ENCODE results near the gene MCAT.

The MCAT gene, protein sequence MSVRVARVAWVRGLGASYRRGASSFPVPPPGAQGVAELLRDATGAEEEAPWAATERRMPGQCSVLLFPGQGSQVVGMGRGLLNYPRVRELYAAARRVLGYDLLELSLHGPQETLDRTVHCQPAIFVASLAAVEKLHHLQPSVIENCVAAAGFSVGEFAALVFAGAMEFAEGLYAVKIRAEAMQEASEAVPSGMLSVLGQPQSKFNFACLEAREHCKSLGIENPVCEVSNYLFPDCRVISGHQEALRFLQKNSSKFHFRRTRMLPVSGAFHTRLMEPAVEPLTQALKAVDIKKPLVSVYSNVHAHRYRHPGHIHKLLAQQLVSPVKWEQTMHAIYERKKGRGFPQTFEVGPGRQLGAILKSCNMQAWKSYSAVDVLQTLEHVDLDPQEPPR

DNA sequence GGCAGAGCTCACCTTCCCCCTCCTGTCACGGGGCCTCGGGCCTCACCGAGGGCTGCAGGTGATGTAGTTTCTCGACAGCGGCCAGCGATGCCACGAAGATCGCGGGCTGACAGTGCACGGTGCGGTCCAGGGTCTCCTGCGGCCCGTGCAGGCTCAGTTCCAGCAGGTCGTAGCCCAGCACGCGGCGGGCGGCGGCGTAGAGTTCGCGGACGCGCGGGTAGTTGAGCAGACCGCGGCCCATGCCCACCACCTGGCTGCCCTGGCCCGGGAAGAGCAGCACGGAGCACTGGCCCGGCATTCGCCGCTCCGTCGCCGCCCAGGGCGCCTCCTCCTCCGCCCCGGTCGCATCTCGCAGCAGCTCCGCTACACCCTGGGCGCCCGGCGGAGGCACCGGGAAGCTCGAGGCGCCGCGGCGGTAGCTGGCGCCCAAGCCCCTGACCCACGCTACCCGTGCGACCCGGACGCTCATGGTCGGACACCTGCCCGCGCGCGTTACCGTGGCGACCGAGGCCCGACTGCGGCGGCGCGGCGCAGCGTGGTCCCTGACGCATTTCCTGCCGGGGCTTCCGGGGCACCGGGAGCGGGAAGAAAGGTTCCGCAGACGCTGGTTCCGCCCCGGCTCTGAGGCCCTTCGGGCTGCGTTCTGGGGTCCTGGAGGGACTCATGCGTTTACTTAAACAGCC lies at the start of gene MCAT:
Gene MCAT (minus strand): TSS at position 519 of the 683 bp plus-strand sequence. CDS start 50 bp downstream, at position 469.
- peak; percentile 82 for DNase-seq

DNA sequence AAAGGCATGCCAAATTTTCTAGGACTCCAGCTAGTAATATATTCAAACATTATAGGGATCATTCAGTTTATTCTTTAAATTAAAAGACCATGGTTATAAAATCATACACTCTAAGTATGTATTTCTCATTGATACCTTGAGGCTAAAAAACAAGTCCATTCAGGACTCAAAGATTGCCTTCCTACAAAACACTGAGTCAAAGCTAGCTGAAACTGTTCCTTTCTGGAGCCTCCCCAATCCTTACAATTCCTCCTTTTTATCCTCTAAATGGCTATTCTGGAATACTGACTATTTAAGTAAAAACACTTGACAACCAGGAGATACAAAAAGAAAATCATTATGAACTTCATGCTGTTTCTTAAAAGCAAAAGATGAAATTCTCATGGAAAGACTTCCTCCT lies 48.6 kb upstream of the MCAT start:
- no peak for DNase-seq

DNA sequence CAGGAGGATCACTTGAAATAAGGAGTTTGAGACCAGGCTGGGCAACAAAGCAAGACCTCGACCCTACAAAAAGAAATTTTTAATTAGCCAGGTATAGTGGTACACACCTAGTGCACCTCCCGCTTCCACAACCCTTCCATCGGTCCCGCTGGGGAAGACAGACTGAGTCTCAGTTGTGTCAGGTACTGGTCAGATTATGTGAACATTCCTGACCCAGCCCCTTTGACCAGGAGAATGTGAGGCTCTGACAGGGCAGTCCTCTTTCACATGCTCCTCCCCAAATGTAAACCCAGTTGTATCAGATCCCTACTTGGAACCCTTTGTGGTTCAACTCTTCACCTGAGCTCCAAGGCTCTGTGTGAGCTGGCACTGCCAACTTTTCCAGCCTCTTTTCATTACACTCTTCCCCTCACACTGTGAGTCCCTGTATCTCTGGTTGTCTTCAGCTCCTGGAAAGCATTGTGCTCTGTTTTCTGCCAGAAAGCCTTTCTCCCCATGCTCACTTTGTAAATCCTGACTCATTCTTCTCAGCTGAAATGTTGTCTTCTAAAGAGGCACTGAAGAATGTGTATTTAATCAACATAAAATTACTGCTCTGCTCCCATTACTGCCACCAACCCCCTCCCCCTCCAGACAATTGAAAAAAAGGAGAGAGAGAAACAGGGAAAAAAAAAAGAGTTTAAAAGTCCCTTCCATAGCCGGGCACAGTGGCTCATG lies 45.8 kb upstream of the MCAT start:
- DNase-seq, result no peak

DNA sequence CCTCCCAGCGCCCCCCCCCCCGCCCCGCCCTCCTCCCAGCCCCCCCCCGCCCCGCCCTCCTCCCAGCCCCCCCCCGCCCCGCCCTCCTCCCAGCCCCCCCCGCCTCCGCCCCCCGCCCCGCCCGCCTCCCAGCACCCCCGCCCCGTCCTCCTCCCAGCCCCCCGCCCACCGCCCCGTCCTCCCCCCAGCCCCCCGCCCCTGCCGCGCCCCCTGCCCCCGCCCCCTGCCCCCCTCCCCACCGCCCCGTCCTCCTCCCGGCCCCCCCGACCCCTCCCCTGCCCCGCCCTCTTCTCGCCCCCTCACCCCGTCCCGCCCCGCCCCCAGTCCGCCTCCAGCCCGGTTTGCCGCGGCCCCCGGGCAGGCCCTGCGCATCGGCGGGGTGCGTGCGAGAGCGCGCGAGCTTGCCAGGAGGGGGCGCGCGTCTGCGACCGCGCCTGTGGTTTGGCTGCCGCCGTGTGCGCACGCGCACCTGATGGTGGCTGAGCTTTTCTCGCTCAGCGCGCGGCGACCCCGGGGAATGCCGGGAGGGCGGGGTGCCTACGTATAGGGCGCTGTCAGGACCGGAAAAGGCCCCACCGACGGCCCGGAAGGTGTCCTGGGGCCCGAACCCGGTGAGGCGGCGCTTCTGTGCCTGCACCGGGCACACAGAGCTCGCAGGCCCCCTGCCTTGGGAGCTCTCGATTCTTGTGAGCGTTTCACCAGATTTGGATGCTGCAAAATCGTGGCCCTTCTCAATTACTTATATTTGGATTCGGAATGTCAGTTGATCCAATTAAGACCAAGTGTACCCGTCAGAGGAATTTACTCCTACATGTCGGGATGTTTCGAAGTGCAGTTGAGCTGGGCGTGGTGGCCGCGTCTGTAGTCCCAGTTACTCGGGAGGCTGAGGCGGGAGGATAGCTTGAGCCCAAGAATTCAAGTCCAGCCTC lies 44.2 kb upstream of the MCAT start:
- DNase-seq, result peak; percentile 98

DNA sequence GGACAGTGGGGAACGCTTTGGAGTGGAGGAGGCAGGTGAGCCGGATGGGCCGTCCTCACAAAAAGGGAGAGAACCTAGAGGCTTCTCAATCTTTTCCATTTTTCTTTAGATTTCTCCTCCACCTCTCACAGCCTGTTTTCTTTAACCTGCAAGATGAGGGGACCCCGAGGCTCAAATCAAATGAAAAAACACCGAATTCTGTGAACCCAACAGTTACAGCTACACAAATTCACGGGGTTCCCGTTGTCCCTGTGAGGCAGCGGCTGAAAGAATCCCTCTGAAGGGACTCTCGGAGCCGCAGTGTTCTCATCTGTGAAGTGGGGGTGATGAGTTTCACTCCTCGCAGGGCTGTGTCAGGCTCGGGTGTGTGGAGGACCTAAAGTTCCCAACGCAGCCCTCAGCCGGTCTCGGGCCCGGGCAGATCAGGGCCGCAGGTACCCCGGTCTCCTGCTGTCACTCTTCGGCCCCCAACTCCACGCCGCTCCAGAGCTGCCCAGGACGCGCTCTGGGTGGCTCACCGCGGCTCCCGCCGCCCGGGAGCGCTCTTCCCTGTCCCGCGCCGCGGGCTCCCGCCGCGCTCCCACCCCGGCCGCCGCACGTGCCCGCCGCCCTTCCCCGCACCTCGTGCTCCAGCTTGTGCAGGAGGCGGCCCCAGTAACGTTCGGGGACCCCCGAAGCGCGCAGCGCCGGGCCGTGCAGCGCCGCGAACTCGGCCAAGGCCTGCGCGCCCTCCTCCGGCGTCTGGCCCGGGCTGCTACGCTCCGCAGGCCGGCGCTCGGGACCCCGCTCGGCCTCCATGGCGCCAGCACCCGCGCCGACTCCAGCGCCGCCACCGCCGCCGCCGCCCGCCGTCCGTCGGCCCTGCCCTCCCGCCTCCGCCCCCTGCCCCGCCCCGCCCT lies 43.3 kb upstream of the MCAT start, which contains the start of gene TTLL12:
Gene TTLL12 (minus strand): TSS at position 863 of the 899 bp plus-strand sequence. CDS start 65 bp downstream, at position 798.
- DNase-seq, result peak; percentile 69

DNA sequence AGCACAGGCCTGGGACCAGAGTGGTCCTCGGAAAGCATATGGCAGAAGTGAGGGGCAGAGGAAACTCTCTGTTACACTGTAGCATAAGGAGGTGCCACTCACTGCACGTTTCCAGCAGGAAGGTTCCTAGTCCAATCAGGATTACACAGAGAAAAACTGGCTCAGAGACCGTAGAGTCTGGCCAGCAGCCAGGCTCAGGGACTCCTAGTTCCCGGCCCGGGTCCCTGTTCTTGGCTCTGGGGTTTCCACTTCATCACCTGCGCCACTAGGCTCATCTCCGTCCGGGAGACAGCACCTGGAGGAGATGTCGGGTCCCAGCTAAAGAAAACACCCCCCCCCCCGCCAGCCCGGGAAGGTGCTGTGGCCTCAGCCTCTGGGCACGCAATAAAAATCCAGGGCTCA lies 42.7 kb upstream of the MCAT start:
- DNase-seq, result no peak

DNA sequence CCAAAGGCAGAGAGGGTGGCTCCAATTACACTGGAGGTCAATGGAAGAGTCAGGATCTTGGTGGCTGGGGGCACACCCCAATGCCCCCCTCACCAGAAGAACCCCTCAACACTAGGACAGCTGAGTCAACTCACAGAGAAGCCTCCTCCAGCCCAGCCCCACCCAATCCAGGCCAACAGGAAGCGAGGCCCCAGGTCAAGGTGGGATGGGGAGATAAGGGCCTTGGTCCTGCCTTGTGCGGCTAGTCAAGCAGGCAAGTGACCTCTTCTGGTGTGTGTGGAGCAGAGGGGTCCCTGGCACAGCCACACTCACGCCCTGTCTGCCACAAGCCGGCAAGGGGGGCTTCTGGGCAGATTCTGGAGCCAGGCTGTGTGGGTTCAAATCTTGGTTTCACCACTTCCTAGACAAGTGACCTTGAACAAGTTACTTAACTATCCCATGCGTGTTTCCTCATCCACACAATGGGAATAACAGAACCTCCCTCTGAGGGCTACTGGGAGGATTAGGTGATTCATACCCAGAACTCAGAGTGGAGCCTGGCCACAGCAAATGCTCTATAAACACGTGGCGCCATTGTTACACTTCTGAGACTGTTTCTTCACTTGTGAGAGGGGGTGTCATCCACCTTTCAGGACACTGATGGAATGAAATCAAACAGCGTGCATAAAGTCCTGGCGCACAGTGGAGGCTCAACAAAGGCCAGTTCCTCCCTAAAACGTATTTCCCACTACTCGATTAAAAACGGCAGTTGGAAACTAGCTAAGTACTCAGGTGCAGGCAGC lies 40.5 kb upstream of the MCAT start:
- DNase-seq, result no peak

DNA sequence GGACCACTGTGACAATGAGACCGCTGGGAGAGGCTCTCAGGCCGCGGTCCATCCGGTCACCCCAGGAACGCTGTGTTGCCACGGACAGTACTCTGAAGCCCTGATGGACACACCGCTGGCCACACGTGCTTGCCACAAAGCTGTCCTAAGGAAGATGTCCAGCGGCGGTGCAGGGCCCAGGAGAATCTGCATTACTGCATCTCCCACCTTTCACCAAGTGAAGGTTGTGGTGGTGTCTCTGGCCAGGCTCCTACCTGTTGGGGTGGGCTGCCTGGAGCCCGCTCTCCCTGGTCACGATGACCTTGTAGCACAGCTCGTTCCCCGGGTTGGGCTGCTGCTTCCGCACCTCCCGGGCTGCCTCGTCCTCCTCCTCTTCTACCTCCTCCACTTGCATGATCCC lies 39.5 kb upstream of the MCAT start:
- DNase-seq, result no peak

DNA sequence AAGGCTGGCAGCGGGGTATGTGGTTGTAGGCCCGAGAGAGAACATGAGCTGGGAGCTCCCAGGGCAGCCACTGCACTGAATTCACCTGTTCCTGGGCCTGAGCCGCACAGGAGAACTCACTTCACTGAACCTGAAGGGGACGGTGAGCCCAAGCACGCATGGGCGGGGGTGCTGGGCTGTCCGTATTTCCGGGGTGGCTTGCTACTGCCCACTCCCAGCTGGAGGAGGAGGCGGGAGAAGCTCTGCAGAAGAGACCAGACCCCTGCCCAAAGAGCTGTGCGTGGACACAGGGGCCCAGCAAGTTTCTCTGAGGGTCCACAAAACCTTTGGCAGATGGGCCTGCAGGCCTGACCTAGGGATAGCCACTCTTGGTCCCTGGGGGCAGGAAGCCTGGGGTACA lies 38.9 kb upstream of the MCAT start:
- no peak for DNase-seq

DNA sequence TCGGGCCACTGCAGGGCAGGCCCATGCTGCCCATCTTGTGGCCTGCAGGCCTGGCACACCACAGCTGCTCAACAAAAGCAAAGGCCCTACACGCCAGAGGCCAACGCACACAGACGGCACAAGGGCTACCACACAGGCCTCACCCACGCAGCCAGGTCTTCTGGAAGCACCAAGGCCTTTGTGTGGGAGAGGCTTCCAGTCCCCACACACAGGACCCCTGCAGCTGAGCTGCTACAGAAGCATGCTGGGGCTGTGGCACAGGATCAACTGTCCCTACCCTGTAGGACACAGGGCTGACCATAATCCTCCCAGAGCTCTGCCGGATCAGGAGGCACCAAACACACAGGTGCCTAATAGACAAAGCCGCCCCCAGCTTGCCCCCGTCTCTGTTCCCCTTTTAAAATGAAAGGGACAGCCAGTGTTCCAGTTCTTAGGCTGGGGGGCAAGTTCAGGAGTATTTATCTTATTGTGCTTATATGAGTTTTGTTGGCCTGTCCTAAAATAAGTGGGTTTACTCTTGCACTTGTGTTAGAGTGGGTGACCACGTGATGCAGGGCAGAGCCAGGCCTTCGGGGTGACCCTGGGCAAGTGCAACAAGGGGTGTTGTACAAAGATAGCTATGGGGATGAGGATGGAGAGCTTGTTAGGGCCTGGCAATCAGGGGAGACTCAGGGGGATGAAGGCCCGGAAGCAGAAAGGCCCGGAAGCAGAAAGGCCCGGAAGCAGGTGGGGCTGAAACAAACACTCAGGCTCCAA lies 38.3 kb upstream of the MCAT start:
- DNase-seq, result no peak

DNA sequence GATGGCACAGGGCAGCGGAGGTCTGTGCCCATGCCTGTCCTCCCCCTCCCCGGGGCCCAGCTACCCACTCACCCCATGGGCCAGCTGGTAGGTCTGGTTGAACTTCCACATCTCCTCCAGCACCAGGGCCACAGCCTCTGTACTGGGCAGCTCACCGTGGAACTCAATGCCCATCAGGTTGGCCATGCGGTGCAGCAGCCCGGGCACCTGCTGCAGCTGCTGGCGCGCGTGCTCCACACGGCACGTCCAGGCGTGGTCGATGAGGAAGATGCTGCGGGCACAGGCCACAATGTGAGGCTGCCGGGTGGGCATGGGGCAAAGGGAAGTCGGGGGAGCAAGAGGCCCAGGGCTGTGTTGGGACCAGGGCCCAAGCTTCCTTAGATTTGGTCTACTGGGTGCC lies 37.5 kb upstream of the MCAT start:
- no peak for DNase-seq

DNA sequence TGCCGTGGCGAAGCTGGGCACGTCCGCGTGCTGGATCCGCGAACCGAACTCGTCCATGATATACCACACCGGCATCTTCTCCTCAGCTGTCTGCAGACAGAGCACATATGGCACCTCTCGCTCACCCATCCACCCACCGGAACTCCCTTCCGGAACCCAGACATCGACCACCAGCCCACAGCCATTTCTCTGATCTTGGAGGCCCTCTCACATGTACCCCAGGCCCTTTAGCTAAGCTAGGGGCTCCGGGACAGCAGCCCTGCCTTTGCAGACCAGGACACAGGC lies 36.7 kb upstream of the MCAT start:
- no peak for DNase-seq

DNA sequence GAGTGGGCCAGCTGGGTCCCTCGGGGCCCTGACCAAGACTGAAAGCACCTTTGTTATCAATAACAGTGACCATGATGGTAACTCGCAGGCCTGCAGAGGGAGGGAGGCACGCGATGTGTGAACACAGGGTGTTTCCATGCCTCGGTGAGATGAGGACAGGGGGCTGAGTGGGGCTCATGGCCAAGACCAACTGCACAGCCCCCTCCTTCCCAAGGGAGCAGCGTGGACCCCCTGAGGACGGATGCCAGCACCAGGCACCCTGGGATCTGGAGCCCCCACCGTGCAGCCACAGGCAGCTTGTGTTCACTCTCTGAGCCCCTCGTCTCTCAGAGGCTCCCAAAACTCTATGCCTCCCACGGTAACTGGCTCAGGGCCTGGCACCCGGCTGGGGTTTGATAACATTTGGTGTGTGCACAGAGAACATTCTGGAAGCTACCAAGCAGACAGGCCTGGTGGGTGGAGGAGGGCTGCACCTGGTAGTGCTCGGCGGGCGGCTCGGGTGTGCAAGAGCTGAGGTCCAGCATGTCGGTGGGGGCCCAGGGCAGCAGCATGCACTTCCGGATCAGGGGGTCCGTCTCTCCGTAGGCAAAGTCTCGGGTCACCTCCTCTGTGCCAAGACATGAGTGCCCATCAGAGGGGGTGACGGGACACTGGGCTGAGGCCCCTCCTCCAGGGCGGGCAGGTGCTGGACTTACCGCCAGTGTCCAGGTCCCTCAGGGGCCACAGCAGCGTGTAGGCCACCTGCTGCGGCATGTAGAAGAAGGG lies 36.1 kb upstream of the MCAT start:
- DNase-seq, result no peak

DNA sequence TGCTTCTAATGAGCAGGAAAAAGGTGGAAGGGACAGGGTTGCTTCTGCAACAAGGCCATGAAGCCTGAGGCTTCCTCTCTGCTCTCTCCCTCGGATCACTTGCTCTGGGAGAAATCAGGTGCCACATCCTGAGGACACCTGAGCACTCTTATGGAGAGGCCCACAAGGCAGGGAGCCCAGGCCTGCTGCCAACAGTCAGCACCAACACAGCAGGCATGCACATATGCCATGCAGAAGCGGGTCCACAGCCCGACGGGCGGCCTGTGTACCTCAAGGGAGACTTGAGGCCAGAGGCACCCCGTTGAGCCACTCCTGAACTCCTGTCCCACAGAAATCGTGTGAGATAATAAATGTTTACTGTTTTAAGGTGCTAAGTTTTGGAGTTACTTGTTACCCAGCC lies 34.3 kb upstream of the MCAT start:
- DNase-seq, result no peak

DNA sequence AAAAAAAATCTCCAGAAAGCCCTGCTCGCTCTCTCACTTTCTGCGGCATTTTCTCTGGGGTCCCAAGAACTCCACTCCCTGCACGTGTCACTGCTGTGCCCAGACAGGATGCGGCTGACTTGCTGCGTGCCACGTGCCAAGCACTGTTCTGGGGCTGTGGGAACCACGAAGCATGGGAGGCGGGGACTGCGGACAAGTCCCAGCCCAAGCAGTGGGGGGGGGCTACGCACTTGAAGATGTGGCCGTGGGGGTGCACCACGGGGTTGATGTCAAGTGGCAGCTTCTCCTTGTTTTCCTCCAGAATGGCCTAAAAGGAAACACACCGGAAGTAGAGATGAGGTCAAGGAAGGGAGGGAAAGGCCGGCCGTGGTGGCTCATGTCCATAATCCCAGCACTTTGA lies 32.9 kb upstream of the MCAT start:
- DNase-seq, result no peak

DNA sequence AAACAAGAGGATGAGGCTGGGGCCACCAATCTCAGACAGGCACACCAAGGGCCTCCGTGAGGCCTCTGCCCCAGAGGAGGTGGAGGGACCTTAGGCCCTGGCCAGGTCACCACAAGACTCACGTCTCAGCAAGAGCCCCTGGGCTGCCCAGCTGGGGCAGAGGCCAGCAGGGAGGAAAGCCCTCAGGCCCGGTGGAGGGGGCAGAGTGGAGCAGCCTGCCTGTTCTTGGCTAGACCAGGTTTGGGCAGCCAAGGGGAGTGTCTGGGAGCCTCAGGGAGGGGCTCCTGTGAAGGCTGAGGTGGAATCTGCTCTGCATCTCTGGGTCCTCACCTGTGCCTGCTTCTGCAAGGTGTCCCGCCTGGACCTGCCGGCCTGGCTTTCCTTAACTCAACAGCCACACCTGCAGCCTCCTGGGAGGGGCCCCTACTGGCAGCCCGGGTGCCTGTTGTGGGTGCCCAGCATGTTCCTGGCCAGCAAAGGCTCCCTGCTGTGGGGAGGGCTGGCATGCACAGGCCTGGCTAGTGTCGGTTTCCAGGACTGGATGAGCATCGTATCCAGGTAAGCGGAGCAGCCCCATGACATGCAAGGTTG lies 31.8 kb upstream of the MCAT start:
- no peak for DNase-seq

DNA sequence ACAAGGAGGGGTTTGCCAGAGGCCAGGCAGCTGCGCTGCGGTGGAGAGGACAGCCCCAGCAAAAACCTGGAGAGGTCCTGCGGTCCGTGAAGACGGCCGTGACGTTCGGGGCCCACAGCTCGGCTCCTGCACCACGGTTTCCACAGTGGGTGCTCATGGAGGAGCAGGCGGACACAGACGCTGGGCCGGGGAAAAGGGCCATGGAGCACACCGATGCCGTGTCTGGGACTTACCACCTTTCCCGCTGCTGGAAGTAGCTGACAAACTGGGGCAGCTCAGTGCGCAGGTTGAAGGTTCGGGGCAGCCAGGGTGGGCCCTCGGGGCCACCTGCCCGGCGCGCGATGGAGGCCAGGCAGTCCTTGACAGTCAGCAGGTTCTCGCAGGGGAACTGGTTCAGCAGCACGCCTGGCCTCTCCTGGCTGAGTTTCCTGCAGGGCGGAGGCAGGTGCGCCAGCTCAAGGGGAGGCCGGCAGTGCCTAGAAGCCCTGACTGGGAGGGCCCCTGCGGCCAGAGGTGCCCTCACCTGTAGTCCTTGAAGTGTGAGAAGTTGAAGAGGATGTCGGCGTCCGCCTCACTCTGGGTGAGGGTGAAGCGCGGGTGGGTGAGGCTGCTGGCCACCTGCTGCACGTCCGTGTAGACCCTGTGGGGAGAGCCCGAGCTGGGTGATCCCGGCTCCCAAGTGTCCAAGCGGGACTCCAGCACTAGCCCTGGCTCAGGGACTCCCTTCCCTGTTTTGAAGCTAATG lies 30.9 kb upstream of the MCAT start:
- DNase-seq, result no peak

DNA sequence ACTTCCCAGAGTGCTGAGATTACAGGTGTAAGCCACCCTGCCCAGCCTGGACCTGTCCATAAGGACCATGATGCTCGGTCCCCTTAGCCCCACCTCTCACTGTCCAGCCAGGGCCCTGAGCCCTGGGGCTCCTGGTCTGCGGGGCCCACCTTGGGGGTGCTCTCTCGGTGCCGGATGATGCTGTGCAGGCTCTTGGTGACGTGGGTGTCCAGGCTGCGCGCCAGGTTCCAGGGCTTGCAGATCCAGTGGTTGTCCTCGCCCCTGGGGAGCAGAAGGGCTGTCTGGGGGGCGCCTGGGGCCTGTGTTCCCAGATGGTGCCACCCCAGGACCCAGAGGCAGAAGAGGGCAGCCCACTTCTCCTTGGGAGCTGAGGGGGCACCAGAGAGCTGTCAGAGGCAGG lies 30.4 kb upstream of the MCAT start:
- no peak for DNase-seq

All from CD4-positive, alpha-beta T cell treated with Interleukin-6 for 4 hours (primary cell).